GM12874 (cell line): Measurements from ENCODE around the gene CD47.
A peak's percentile ranks its signal among the peaks of the same experiment; 100 is the strongest.

Experiments used
- TF ChIP-seq, protein P1 (sequence below): IDR thresholded peaks from 2 replicates; pipeline ENCODE4 v1.5.1; 2011; ENCODE audit warnings: low read depth, mild to moderate bottlenecking, control low read depth, low read length, moderate library complexity; ENCODE audit not compliant: insufficient read depth

Gene CD47

DNA sequence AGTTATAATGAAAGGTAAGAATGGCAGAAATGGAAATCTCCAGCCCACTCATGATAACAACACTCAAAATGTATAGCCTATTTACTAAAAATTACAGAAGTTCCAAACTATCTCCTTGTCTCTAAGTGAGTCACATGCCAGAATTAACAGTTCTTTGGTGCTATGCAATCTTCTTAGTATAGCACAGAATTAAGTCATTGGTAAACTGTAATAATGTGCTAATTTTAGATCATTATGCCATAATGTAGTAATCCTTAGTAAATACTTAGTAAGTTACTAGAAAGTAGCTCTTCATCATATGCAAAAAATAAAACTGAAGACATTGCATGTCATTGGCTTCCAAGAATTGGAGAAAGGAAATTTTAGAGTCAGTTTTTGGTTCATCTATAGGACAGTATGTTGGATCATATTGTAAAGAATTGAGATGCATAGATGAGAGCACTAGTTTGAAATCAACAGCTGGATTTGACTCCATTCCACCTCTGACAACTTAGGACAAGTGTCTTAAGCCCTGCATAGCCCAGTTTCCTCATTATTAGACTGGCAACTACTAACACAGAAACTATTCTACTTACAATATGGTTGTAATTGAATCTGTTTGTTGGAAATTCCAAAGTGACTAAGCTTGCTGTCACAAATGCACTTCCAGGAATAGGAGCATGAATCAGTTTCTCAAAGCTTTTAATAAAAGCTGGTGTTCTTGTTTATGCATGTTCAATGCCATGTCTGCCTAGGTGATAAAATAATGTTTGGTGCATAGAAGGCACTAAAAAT lies 40.1 kb upstream of the CD47 start:
- TF ChIP-seq, protein P1, sequence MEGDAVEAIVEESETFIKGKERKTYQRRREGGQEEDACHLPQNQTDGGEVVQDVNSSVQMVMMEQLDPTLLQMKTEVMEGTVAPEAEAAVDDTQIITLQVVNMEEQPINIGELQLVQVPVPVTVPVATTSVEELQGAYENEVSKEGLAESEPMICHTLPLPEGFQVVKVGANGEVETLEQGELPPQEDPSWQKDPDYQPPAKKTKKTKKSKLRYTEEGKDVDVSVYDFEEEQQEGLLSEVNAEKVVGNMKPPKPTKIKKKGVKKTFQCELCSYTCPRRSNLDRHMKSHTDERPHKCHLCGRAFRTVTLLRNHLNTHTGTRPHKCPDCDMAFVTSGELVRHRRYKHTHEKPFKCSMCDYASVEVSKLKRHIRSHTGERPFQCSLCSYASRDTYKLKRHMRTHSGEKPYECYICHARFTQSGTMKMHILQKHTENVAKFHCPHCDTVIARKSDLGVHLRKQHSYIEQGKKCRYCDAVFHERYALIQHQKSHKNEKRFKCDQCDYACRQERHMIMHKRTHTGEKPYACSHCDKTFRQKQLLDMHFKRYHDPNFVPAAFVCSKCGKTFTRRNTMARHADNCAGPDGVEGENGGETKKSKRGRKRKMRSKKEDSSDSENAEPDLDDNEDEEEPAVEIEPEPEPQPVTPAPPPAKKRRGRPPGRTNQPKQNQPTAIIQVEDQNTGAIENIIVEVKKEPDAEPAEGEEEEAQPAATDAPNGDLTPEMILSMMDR: no peak

DNA sequence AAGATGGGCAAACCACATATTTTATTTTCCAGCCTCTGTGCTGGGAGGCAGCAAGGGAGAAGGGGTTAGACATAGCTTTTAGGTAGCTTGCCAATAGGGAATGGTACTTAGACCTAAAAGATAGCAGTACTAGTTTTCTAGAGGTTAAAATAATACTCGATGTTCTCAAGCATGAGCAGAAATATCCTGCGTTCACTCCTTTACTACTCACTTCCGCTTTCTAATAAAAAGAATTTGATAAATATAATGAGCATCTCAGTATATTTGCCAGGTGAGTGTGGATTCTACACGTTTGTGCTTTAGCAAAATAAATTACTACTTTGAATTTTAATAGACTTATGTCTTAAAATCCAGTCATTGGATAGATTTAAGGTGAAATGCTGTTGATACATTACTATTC lies 39.4 kb upstream of the CD47 start:
- TF ChIP-seq, protein P1: no peak

DNA sequence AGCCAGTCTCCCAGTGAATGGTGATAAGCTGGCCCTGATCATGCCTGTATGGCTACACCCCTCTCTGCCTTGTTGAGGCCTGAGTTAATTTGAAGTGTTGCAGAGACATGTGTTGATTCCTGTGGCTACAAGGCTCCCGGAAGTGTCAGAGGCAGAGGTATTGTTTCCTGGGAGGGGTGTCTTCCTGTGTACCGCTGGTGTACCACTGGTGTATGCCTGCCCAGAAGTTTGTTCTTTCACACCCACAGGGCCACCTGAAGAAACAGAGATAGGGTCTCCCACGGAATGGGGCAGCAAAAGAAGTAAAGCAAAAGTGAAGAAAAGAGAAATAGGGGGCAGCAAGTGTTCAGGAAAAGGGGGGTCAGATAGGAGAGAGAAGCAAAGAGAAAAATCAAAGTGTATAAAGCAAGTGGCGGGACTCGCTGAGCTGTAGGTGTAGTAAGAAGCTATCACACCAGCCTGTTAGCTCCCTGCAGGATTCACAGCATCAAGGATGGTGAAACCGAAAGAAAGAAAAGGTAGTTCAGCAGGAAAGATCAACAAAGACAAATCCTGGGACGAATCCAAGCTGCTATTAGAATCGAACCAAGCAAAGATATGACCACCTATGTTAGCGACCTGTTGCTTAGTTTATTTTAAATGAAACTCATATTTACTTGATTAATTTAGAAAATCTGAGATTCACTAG lies 36.6 kb upstream of the CD47 start:
- TF ChIP-seq, protein P1: no peak

DNA sequence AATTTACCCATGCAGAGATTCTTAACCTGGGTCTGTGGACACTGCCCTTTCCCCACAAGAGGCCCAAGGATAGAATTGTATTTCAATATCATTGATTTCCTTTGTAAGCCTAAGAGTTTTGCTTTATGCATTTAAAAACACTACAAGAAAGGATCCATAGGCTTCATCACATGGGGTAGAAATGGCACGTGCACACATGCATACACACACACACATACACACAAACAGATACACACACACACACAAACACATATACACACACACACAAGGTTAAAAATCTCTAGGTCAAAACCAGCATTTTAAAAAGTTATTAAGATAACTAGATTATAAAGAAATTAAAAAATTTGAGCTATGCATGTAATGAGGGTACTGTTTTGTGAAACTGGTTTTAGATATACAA lies 35.5 kb upstream of the CD47 start:
- TF ChIP-seq, protein P1: no peak

DNA sequence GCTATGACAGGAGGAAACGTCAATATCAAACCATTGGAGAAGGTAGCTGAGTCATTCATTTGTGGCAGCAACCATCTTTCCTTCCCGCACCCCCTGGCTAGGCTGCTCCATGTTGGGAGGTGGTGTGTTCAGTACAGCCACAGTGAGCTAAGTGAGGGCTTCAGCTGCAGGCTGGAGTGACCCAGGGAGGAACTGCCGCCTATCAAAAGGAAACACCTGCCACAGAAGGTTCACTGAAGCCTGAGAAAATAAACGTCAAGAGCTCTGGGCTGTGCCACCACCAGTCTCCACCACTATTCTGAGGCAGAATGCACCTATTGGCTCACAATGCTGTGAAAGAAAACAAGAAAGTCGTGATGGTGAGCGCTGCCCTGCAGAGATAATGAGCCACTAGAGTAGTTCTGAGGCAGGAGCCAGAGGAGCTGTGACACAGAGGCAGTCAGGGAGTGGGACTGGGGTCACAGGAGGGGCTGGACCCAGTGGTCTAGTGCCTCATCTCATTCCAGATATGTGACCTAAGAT lies 34.8 kb upstream of the CD47 start:
- TF ChIP-seq, protein P1: no peak

DNA sequence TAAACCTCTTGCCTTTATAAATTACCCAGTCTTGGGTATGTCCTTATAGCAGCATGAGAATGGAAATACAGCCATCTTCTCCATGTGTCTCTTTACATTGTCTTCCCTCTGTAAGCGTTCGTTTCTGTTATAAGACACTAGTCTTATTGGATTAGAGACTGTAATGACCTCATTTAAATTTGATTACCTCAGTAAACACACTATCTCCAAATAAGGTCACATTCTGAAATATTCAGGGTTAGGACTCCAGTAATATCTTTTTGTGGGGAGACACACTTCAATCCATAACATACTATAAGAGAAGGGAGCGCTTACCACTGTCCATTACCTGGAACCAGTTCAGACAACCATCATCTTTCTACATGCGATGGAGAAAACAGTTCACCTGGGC lies 34.3 kb upstream of the CD47 start:
- TF ChIP-seq, protein P1: no peak

DNA sequence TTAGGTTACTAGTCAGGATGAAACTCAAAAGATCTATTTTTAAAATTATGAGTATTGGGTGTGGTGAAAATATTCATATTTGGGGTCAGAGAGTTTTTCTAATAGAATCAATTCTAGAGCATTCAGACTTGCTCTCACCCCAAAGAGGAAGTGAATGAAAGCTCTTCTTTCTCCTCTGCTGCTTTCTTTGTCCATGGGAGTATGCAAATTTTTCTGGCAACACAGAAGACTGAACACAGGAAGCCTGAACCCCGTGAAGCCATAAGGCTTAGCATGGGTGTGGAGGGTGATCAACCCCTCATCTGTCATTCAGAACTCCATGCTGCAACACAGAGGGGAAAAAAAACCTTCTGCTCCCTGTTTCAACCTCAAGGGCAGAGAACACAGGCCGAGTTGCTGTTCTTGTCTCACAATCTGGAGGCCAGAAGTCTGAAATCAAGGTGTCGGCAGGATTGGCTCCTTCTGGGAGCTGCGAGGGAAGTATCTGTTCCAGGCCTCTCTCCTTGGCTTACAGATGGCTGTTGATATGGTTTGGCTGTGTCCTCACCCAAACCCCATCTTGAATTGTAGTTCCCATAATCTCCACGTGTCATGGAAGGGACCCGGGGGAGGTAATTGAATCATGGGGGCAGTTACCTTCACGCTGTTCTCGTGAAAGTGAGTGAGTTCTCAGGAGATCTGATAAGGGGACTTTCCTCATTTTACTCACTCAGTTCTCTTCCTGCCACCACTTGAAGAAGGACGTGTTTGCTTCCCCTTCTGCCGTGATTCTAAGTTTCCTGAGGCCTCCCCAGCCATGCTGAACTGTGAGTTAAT lies 33.7 kb upstream of the CD47 start:
- TF ChIP-seq, protein P1: 0 out of 2 replicates have a peak, but pooled peaks have one; percentile 1
